Osteoblast (primary cell): Measurements from ENCODE around the gene TAGLN3. TPM values are rescaled to one million over a fixed set of nuclear protein-coding genes. Genes with fewer than 3 reads are reported as not detected.

Experiments used
- DNase-seq: peaks from one replicate; pipeline ENCODE4 v3.0.0; 2011; ENCODE audit warnings: low spot score, mixed read lengths; ENCODE audit not compliant: insufficient read length; ENCODE audit errors: missing footprints
- H2AFZ ChIP-seq: 2 replicates; pipeline ENCODE4 v1.6.0; 2011; ENCODE audit warnings: mild to moderate bottlenecking, low read length
- H3K27ac ChIP-seq: 2 replicates; pipeline ENCODE4 v1.5.1; 2011; ENCODE audit warnings: mild to moderate bottlenecking, low read depth, low read length, moderate library complexity
- H3K27me3 ChIP-seq: 2 replicates; pipeline ENCODE4 v1.6.0; 2012; ENCODE audit warnings: mild to moderate bottlenecking, control low read depth, inconsistent platforms, low read length, moderate library complexity; ENCODE audit not compliant: insufficient read depth
- H3K36me3 ChIP-seq: 2 replicates; pipeline ENCODE4 v1.5.1; 2011; ENCODE audit warnings: mild to moderate bottlenecking, low read length, control low read depth, moderate library complexity; ENCODE audit not compliant: insufficient read depth
- H3K4me1 ChIP-seq: 2 replicates; pipeline ENCODE4 v1.5.1; 2011; ENCODE audit warnings: mild to moderate bottlenecking, low read length, control low read depth, moderate library complexity; ENCODE audit not compliant: insufficient read depth
- H3K4me2 ChIP-seq: 2 replicates; pipeline ENCODE4 v1.6.0; 2011; ENCODE audit warnings: mild to moderate bottlenecking, low read length; ENCODE audit not compliant: insufficient read depth
- H3K4me3 ChIP-seq: fragments of 200-600 bp; sonication (generic); 3 replicates; pipeline ENCODE4 v1.5.1; 2012; ENCODE audit warnings: mild to moderate bottlenecking, low read length, inconsistent platforms; ENCODE audit not compliant: insufficient read depth
- H3K79me2 ChIP-seq: 2 replicates; pipeline ENCODE4 v1.6.0; 2012; ENCODE audit warnings: mild to moderate bottlenecking, low read length, control low read depth, inconsistent platforms; ENCODE audit not compliant: insufficient read depth
- H3K9me3 ChIP-seq: 2 replicates; pipeline ENCODE4 v1.5.1; 2011; ENCODE audit warnings: low read depth, low read length, control low read depth
- H4K20me1 ChIP-seq: 2 replicates; pipeline ENCODE4 v1.6.0; 2012; ENCODE audit warnings: mild to moderate bottlenecking, low read length, control low read depth; ENCODE audit not compliant: insufficient read depth
- CTCF ChIP-seq: IDR thresholded peaks from 2 replicates; pipeline ENCODE4 v1.5.1; 2011; ENCODE audit warnings: mild to moderate bottlenecking, low read depth, low read length, moderate library complexity; ENCODE audit errors: extremely low read depth
- total RNA-seq: library from RNA; depleted of rRNA; stranded (reverse); fragments of >200 nt; gene quantifications from 2 replicates; pipeline ENCODE4 v1.2.3, GENCODE V29; 2012

Gene TAGLN3
- total RNA-seq, 1 donor = not detected

GRCh38 chr3:112013784-112014143 lies 15.0 kb downstream of the TAGLN3 start:
- Histone ChIP-seq H2AFZ (peak overlapping the region; percentile 60), H3K9me3 (no peaks in the 10 kb centered on the region), H3K27me3 (no peaks in the 10 kb centered on the region), H4K20me1 (no peaks in the 10 kb centered on the region), H3K4me2 (peak overlapping the region; percentile 63), H3K79me2 (no peaks in the 10 kb centered on the region), H3K27ac (no peak overlapping the region), H3K4me3 (no peak overlapping the region), H3K4me1 (peaks cover 10% of the 10 kb centered on the region), H3K36me3 (no peaks in the 10 kb centered on the region)
- no peak for TF ChIP-seq CTCF
- no peak for DNase-seq

DNA sequence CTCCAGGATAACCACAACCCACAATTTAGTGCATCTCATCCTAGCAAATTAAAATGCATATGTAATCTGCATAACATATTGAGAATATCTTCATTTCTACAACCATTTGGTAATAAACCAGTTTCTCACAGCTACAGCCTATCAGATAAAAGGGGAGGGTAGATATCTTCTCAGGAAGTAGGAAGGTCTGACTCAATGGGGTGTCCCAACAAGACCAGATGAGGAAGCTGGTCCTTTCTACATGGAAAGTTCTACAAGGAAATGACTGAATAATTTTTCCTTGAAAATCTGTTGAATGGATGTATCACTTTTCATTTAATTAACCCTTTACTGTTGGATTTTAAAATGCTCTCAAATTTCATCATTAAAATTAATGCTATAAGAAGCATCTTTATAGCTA lies 18.4 kb downstream of the TAGLN3 start:
- Histone ChIP-seq H3K36me3 (no peaks in the 10 kb centered on the region), H3K9me3 (no peaks in the 10 kb centered on the region), H3K4me3 (no peak overlapping the region), H2AFZ (no peak overlapping the region), H3K4me1 (peaks cover 10% of the 10 kb centered on the region), H3K79me2 (no peaks in the 10 kb centered on the region), H3K27ac (no peak overlapping the region), H3K4me2 (no peak overlapping the region), H3K27me3 (no peaks in the 10 kb centered on the region), H4K20me1 (no peaks in the 10 kb centered on the region)
- DNase-seq = no peak
- TF ChIP-seq CTCF = no peak

DNA sequence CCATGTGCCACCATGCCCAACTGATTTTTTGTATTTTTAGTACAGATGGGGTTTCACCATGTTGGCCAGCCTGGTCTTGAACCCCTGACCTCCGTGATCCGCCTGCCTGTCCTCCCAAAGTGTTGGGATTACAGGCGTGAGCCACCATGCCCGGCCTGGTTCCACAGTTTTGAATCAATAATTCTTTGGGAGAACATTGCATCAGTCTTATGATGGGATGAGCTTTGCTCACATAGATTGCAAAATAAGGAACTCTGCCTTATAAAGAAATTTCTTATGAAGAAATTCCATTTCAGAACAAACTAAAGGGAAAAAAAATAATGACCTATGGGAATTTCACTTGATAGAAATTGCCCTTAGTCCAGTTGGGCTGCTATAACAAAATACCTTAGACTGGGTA lies 20.0 kb downstream of the TAGLN3 start:
- Histone ChIP-seq H3K36me3 (no peaks in the 10 kb centered on the region), H3K9me3 (no peaks in the 10 kb centered on the region), H3K27me3 (no peaks in the 10 kb centered on the region), H4K20me1 (no peaks in the 10 kb centered on the region), H2AFZ (no peak overlapping the region), H3K79me2 (no peaks in the 10 kb centered on the region), H3K27ac (no peak overlapping the region), H3K4me3 (no peak overlapping the region), H3K4me1 (peaks cover 4% of the 10 kb centered on the region), H3K4me2 (no peak overlapping the region)
- no peak for DNase-seq
- TF ChIP-seq CTCF = no peak

DNA sequence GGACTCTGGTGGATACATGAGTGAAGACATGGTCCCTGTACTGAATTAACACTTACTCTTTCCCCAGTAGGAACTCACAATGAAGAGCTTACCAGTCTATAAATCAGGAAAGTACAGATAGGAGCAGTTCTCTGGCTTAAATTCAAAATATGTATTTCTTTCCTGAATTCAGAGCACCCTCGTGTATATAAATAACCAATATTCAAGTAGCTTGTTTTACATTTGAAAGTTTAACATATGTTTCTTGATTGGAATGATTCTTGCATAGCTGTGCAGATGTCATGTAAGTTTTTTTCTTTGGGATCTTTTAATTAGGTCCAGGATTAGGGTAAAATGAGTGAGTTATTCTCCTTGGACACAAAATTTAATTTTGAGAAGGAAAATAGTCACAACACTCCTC lies 21.0 kb downstream of the TAGLN3 start:
- Histone ChIP-seq H3K4me1 (no peaks in the 10 kb centered on the region), H2AFZ (no peak overlapping the region), H4K20me1 (no peaks in the 10 kb centered on the region), H3K27me3 (no peaks in the 10 kb centered on the region), H3K27ac (no peak overlapping the region), H3K4me2 (no peak overlapping the region), H3K9me3 (no peaks in the 10 kb centered on the region), H3K36me3 (no peaks in the 10 kb centered on the region), H3K79me2 (no peaks in the 10 kb centered on the region), H3K4me3 (no peak overlapping the region)
- no peak for TF ChIP-seq CTCF
- no peak for DNase-seq
